ENCODE data around the gene HDHD3. TPM values are rescaled to one million over a fixed set of nuclear protein-coding genes. Genes with fewer than 3 reads are reported as not detected.

Gene HDHD3
- total RNA-seq, 1 experiment from 2014 or later: 15.7 TPM

DNA sequence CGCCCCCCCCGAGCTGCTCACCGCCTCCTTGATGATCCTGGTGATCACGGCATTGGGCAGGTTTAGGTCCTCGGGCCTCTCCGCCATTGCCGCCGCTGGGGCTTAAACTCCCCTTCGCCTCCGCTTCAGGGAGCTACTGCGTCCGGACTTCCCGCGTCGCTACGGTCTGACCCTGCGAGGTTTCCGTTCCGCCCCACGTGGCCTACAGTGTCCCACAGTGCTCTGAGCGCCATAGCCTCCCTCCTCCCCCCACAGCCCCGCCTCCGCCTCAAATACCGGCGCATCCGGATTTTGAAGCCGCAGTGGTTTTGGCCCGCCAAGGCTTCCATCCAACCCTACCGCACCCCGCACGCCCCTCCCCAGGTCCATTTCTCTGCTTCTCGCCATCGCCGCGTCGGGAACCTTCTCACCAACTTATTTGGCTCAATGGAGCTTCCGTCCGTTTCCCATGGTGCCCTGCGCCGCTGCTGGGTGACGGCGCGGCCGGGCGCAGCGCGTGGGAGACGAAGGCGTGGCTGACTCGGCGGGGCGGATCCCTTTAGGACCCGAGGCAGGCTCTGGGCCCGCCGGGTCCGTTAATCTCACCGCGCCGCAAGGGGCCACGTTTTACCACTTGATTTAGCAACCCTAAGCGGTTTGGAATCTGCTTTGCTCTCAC is 33.5 kb upstream of the HDHD3 start, which contains the start of the genes C9orf43 and POLE3 (continued):
- TF ChIP-seq, protein P1, sequence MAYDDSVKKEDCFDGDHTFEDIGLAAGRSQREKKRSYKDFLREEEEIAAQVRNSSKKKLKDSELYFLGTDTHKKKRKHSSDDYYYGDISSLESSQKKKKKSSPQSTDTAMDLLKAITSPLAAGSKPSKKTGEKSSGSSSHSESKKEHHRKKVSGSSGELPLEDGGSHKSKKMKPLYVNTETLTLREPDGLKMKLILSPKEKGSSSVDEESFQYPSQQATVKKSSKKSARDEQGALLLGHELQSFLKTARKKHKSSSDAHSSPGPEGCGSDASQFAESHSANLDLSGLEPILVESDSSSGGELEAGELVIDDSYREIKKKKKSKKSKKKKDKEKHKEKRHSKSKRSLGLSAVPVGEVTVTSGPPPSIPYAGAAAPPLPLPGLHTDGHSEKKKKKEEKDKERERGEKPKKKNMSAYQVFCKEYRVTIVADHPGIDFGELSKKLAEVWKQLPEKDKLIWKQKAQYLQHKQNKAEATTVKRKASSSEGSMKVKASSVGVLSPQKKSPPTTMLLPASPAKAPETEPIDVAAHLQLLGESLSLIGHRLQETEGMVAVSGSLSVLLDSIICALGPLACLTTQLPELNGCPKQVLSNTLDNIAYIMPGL (CRISPR knock-in tag; IDR thresholded peaks at IDR 0.05): 0 out of 2 replicates have a peak, but pooled peaks have one; percentile 40
- TF ChIP-seq TEAD4 (CRISPR knock-in tag; IDR thresholded peaks at IDR 0.05) (0 out of 2 replicates have a peak, but pooled peaks have one; percentile 8), PRRX2 (CRISPR knock-in tag; IDR thresholded peaks at IDR 0.05) (no peak)
- TF ChIP-seq, protein P2, sequence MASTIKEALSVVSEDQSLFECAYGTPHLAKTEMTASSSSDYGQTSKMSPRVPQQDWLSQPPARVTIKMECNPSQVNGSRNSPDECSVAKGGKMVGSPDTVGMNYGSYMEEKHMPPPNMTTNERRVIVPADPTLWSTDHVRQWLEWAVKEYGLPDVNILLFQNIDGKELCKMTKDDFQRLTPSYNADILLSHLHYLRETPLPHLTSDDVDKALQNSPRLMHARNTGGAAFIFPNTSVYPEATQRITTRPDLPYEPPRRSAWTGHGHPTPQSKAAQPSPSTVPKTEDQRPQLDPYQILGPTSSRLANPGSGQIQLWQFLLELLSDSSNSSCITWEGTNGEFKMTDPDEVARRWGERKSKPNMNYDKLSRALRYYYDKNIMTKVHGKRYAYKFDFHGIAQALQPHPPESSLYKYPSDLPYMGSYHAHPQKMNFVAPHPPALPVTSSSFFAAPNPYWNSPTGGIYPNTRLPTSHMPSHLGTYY (CRISPR knock-in tag; IDR thresholded peaks at IDR 0.05): no peak
- TF ChIP-seq, protein P3, sequence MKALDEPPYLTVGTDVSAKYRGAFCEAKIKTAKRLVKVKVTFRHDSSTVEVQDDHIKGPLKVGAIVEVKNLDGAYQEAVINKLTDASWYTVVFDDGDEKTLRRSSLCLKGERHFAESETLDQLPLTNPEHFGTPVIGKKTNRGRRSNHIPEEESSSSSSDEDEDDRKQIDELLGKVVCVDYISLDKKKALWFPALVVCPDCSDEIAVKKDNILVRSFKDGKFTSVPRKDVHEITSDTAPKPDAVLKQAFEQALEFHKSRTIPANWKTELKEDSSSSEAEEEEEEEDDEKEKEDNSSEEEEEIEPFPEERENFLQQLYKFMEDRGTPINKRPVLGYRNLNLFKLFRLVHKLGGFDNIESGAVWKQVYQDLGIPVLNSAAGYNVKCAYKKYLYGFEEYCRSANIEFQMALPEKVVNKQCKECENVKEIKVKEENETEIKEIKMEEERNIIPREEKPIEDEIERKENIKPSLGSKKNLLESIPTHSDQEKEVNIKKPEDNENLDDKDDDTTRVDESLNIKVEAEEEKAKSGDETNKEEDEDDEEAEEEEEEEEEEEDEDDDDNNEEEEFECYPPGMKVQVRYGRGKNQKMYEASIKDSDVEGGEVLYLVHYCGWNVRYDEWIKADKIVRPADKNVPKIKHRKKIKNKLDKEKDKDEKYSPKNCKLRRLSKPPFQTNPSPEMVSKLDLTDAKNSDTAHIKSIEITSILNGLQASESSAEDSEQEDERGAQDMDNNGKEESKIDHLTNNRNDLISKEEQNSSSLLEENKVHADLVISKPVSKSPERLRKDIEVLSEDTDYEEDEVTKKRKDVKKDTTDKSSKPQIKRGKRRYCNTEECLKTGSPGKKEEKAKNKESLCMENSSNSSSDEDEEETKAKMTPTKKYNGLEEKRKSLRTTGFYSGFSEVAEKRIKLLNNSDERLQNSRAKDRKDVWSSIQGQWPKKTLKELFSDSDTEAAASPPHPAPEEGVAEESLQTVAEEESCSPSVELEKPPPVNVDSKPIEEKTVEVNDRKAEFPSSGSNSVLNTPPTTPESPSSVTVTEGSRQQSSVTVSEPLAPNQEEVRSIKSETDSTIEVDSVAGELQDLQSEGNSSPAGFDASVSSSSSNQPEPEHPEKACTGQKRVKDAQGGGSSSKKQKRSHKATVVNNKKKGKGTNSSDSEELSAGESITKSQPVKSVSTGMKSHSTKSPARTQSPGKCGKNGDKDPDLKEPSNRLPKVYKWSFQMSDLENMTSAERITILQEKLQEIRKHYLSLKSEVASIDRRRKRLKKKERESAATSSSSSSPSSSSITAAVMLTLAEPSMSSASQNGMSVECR (CRISPR knock-in tag; IDR thresholded peaks at IDR 0.05; ENCODE audit: borderline replicate concordance): peak; percentile 24
- TF ChIP-seq, protein P4, sequence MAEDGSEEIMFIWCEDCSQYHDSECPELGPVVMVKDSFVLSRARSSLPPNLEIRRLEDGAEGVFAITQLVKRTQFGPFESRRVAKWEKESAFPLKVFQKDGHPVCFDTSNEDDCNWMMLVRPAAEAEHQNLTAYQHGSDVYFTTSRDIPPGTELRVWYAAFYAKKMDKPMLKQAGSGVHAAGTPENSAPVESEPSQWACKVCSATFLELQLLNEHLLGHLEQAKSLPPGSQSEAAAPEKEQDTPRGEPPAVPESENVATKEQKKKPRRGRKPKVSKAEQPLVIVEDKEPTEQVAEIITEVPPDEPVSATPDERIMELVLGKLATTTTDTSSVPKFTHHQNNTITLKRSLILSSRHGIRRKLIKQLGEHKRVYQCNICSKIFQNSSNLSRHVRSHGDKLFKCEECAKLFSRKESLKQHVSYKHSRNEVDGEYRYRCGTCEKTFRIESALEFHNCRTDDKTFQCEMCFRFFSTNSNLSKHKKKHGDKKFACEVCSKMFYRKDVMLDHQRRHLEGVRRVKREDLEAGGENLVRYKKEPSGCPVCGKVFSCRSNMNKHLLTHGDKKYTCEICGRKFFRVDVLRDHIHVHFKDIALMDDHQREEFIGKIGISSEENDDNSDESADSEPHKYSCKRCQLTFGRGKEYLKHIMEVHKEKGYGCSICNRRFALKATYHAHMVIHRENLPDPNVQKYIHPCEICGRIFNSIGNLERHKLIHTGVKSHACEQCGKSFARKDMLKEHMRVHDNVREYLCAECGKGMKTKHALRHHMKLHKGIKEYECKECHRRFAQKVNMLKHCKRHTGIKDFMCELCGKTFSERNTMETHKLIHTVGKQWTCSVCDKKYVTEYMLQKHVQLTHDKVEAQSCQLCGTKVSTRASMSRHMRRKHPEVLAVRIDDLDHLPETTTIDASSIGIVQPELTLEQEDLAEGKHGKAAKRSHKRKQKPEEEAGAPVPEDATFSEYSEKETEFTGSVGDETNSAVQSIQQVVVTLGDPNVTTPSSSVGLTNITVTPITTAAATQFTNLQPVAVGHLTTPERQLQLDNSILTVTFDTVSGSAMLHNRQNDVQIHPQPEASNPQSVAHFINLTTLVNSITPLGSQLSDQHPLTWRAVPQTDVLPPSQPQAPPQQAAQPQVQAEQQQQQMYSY (CRISPR knock-in tag; IDR thresholded peaks at IDR 0.05): no peak

DNA sequence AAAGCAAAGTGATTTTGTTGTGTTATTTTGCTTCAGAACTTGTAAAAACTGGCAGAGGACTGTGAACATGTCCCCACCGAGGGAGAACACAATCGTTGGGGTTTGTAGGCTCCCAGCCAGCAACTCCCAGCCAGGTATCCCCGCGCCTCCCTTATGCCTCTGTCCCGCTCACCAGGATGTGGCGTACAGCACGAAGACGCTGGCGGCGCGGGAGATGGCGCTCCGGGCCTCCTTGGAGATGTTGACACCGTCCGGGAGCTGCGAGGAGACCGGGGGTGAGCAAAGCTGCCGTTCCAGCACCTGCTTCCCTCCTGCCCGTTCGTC is 33.1 kb upstream of the HDHD3 start:
- no peak for DNase-seq (ENCODE audit: low spot score)
- ATAC-seq: peak; percentile 4
- no peaks in the 10 kb centered on the region for H3K27me3 Mint-ChIP-seq (ENCODE audit: low read depth)
- H3K36me3 Mint-ChIP-seq: peaks cover 27% of the 10 kb centered on the region
- H3K4me3 Mint-ChIP-seq: peak overlapping the region; percentile 87
- ChIA-PET CTCF (interaction anchor here (0.8 to 2.7 kb wide), 19 partner anchors 8 to 248 kb away, joined by 3 to 13 read pairs (median 4); partner anchors contain the start of genes ALAD, BSPRY, CDC26 and HDHD3), POLR2A (interaction anchor here (0.5 to 2.3 kb wide), 10 partner anchors 33 to 197 kb away, joined by 3 to 7 read pairs (median 4); partner anchors contain the start of genes CDC26, HDHD3, PRPF4 and WDR31)
- no peaks in the 10 kb centered on the region for H3K9me3 Mint-ChIP-seq
- peak overlapping the region; percentile 99 for H3K27ac Mint-ChIP-seq
- peaks cover 18% of the 10 kb centered on the region for H3K4me1 Mint-ChIP-seq
- TF ChIP-seq, protein P5, sequence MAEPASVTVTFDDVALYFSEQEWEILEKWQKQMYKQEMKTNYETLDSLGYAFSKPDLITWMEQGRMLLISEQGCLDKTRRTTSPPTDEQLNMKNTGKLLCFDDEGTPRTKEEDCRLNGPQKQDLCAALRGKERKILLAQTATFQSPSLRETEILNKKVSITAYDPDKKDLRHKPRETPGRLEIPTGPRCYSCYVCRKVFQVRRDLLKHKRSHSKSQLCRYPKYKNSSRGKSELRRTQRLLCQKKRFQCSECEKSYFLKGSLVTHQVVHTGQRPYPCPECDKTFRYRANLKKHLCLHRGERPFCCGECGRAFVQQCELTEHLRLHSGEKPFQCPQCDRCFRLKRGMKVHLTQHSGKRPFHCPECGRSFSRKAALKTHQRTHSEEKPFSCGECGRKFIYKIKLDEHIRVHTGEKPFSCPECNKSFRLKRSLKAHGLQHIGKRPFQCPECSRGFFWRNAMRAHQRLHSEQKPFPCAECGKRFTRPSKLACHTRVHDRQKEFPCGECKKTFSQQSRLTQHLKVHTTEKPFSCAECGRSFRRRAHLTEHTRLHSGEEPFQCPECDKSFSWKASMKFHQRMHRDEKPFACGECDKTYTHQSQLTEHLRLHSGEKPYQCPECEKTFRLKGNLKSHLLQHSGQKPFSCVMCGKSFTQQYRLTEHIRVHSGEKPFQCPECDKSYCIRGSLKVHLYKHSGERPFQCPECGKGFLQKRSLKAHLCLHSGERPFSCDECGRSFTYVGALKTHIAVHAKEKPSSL (CRISPR knock-in tag; conservative IDR thresholded peaks at IDR 0.05): no peak
- TF ChIP-seq, protein P3 (CRISPR knock-in tag; IDR thresholded peaks at IDR 0.05; ENCODE audit: borderline replicate concordance): peak; percentile 41; the same call in 1 of the 2 replicates
- TF ChIP-seq PRRX2 (CRISPR knock-in tag; IDR thresholded peaks at IDR 0.05) (no peak), ZBTB21 (CRISPR knock-in tag; IDR thresholded peaks at IDR 0.05; ENCODE audit: borderline replicate concordance) (no peak), NFE2L1 (CRISPR knock-in tag; IDR thresholded peaks at IDR 0.05) (no peak), ZNF416 (CRISPR knock-in tag; IDR thresholded peaks at IDR 0.05) (0 out of 2 replicates have a peak, but pooled peaks have one; percentile 10), ELF4 (CRISPR knock-in tag; IDR thresholded peaks at IDR 0.05; ENCODE audit: low read depth) (no peak), JUN (CRISPR knock-in tag; IDR thresholded peaks at IDR 0.05) (no peak), ZNF219 (CRISPR knock-in tag; IDR thresholded peaks at IDR 0.05; ENCODE audit: borderline replicate concordance) (no peak), TEAD1 (CRISPR knock-in tag; IDR thresholded peaks at IDR 0.05) (0 out of 2 replicates have a peak, but pooled peaks have one; percentile 10), ESRRA (CRISPR knock-in tag; IDR thresholded peaks at IDR 0.05; ENCODE audit: borderline replicate concordance) (0 out of 2 replicates have a peak, but pooled peaks have one; percentile 25)
